ENCODE data around the gene TM4SF20.

DNA sequence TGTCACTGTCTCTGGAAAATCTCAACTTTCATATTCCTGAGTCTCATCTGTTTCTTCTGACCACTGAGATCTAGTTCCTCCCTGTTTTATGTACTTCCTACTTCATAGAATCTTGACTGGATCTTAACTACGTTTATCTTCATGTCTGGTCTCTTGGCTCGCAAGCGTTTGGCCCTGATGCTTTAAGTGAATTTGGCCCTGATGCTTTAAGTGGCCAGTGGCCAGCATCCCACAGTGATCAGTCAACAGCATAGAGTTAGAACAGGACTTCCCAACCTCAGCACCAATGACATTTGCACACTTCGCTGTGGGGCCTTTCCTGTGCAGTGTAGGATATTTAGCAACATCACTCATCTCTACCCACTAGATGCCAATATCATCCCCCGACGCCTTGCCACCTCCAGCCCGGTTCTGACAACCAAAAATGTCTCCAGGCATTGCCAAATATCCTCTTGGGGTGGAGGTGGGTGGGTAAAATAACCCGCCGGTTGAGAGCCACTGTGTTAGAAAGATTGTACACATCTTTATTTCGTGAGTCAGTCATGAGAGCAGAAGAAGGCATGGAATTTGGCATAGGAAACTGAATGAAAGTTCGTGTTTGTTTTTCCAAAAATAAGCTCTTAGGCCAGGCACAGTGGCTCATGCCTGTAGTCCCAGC is 12.2 kb downstream of the TM4SF20 start:
- TF ChIP-seq, protein P1, sequence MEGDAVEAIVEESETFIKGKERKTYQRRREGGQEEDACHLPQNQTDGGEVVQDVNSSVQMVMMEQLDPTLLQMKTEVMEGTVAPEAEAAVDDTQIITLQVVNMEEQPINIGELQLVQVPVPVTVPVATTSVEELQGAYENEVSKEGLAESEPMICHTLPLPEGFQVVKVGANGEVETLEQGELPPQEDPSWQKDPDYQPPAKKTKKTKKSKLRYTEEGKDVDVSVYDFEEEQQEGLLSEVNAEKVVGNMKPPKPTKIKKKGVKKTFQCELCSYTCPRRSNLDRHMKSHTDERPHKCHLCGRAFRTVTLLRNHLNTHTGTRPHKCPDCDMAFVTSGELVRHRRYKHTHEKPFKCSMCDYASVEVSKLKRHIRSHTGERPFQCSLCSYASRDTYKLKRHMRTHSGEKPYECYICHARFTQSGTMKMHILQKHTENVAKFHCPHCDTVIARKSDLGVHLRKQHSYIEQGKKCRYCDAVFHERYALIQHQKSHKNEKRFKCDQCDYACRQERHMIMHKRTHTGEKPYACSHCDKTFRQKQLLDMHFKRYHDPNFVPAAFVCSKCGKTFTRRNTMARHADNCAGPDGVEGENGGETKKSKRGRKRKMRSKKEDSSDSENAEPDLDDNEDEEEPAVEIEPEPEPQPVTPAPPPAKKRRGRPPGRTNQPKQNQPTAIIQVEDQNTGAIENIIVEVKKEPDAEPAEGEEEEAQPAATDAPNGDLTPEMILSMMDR (IDR thresholded peaks at IDR 0.05; ENCODE audit: low read depth, low read length, poor library complexity, severe bottlenecking), result no peak
- no peak for TF ChIP-seq EZH2phosphoT487 (IDR thresholded peaks at IDR 0.05; ENCODE audit: borderline replicate concordance, low read length)
